Ovary (tissue), 3 donors: ENCODE results near the gene FBXL20.

Source experiments
- POLR2A ChIP-seq: fragments of 450-650 bp; IDR thresholded peaks from one replicate; pipeline ENCODE4 v1.6.1; 2017; ENCODE audit warnings: antibody characterized with exemption, mild to moderate bottlenecking, moderate library complexity
- TF ChIP-seq, protein P1 (sequence below), 3 donors: fragments of 450-650 bp in 2 of 3; fragments of 200-600 bp in 1 of 3; IDR thresholded peaks; one replicate each; pipeline versions ENCODE4 v1.5.1 to v1.8.0; 2016 to 2022; ENCODE audit warnings: antibody characterized with exemption in 3 of 3, mild to moderate bottlenecking in 1 of 3
- donor health status: DM: no; HTN: no; CAD: no.

DNA sequence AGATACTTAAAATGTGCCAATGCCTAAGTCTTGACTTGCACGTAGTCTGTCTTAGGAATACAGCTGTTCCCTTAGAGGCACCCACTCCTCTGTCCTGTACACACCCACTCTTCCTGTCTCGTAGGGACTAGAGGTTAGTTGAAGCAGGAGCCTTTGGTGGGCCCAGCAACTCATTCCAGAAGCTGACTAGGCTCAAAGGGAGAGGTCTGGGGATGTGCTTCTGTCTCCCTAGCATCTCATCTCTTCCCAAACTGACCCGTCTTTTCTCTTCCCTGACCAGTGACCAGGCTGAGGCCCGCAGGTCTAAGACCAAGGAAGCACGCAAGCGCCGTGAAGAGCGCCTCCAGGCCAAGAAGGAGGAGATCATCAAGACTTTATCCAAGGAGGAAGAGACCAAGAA lies 197.2 kb downstream of the FBXL20 start:
- TF ChIP-seq, protein P1, sequence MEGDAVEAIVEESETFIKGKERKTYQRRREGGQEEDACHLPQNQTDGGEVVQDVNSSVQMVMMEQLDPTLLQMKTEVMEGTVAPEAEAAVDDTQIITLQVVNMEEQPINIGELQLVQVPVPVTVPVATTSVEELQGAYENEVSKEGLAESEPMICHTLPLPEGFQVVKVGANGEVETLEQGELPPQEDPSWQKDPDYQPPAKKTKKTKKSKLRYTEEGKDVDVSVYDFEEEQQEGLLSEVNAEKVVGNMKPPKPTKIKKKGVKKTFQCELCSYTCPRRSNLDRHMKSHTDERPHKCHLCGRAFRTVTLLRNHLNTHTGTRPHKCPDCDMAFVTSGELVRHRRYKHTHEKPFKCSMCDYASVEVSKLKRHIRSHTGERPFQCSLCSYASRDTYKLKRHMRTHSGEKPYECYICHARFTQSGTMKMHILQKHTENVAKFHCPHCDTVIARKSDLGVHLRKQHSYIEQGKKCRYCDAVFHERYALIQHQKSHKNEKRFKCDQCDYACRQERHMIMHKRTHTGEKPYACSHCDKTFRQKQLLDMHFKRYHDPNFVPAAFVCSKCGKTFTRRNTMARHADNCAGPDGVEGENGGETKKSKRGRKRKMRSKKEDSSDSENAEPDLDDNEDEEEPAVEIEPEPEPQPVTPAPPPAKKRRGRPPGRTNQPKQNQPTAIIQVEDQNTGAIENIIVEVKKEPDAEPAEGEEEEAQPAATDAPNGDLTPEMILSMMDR (IDR thresholded peaks at IDR 0.05): no peak
- TF ChIP-seq POLR2A: no peak
